ENCODE measurements around the gene TOX4.
A peak's percentile ranks its signal among the peaks of the same experiment; 100 is the strongest.

Gene TOX4

DNA sequence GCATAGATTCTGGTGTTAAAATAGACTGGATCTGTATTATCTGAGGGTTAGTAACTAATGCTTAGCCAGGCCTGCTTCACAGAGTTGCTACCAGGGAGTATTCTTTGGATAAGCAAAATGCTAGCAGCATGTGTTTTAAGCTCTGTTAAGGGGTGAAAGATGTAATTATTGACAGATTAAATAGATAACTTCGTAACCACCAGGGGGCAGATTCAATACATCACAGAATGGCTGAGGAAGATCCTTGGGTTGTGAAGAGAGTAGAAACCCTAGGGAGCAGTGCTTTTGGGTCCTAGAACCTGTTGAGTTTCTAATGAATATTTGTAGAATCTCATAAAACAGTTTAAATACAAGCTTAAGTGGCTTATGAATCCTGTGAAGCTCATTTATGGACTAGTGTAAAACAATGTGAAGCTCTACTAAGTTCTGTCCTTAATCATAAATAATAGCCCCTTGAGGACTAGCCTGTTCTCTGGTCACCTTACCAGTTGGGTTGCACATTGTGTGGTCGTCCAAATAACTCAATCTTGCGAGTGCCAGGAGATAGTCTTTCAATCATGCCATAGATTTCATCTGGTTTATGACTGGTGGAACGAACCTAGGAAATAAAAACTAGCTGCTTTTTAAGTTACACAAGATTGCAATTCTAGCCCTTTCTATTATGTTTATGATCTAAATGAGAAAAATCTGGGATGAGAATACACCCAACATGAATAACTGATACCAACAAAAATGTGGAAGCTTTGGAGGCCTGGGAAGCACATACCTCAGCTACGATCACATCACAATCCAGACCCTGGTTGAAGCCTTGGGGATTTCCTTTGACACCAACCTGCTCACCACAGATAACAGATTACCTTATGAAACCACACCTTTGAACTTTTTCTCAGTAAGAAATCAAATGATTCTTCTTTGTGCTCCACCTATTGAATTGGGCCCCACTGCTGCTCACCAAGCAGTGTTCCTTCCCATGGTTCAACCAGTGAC is 21.8 kb downstream of the TOX4 start:
- DNase-seq (ENCODE audit: insufficient read length, low spot score) (peak; percentile 12), FAIRE-seq (peak; percentile 53)

DNA sequence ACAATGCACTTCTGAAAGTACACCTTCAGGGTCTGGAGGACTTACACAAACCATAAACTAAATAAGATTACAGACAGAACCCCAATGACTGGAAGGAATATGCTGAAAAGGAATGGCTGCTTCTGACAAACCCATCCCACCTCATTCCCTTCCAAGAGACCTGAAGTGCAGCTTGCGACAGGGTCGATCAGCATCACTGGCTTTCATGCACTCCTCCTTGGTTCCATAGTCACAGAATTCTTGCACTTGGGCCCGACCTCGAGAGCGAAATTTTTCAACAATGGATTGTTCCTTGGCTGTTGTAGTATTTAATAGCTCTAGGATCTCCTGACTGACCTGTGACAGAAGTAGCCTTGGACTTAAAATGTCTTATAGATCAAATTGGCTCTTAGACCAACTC is 24.6 kb downstream of the TOX4 start:
- FAIRE-seq = no peak
- no peak for DNase-seq (ENCODE audit: insufficient read length, low spot score)

DNA sequence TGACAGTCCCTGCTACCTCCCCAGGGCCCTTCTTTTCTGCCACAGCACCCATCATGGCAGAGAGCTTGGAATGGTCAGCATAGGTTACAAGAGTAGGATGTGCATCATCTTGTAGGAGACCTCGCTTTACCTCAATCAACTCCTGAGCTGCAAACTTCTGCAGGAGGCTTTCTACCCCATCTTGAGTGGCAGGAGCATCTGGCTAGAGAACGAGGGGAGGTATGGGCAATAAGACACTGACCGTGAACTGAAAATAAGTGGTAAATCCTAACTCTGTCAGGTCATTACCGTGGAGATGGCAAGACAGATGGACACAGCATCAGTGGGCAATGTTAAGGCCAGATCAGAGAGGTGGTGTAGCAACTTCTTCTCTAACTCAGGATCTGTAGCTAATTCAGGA is 26.4 kb downstream of the TOX4 start:
- FAIRE-seq (no peak), DNase-seq (ENCODE audit: insufficient read length, low spot score) (no peak)

DNA sequence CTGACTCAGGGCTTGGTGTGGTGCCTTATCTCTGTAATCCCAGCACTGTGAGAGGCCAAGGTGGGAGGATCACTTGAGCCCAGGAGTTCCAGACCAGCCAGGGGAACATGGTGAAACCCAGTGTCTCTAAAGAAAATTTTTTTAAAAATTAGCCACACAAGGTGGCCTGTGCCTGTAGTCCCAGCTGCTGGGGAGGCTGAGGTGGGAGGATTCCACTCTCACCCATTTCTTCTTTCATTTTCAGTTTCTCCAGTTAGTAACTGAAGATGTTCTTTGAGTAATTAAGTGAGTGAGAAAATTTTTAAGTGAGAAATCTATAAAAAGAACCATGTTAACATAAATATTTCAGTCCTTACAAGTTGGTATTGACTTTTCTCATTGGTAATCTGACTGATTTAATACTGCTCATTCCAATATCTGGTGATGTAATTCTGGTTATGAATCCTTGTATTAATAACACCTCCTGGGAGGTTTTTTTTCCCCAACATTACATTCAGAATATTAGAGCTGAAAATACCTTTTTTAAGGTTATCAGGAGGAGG is 28.1 kb downstream of the TOX4 start:
- FAIRE-seq (peak; percentile 40), DNase-seq (ENCODE audit: insufficient read length, low spot score) (no peak)

DNA sequence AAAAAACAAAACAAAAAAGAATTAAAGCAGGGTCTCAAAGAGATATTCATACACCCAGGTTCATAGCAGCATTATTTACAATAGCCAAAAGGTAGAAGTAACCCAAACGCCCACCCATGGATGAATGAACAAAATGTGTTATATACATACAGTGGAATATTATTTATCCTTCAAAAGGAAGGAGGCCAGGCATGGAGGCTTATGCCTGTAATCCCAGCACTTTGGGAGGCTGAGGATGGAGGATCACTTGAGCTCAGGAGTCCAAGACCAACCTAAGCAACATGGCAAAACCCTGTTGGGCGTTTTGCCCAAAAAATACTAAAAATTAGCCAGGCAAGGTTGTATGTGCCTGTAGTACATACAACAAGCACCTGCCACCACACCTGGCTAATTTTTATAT is 29.6 kb downstream of the TOX4 start:
- FAIRE-seq (no peak), DNase-seq (ENCODE audit: insufficient read length, low spot score) (no peak)

DNA sequence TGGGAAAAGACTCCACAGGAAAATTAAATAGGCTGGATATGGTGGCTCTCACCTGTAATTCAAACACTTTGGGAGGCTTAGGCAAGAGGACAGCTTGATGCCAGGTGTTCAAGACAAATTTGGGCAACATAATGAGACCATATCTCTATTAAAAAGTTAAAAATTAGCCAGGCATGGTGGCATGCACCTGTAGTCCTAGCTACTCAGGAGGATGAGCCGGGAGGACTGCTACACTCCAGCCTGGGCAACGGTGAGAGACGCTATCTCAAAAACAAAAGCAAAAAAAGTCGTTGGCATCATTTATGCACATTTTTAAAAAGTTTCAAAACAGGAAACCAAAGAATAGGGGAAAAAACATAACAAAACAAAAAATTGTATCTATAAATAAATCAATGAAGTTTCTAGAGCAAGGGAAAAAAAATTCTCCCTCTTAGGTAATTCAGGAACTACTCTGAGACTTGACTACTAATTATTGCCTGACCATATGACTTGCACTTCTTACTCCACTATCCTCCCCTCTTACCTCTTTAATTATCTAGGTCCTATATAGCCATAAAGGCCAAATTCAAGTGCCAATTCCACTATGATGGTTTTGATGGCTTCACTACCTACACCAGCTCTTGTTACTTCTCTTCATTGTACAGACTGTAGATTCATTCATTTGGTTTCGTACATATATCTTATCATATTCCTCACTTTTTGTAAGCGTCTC is 32.6 kb downstream of the TOX4 start:
- FAIRE-seq (peak; percentile 26), DNase-seq (ENCODE audit: insufficient read length, low spot score) (no peak)

DNA sequence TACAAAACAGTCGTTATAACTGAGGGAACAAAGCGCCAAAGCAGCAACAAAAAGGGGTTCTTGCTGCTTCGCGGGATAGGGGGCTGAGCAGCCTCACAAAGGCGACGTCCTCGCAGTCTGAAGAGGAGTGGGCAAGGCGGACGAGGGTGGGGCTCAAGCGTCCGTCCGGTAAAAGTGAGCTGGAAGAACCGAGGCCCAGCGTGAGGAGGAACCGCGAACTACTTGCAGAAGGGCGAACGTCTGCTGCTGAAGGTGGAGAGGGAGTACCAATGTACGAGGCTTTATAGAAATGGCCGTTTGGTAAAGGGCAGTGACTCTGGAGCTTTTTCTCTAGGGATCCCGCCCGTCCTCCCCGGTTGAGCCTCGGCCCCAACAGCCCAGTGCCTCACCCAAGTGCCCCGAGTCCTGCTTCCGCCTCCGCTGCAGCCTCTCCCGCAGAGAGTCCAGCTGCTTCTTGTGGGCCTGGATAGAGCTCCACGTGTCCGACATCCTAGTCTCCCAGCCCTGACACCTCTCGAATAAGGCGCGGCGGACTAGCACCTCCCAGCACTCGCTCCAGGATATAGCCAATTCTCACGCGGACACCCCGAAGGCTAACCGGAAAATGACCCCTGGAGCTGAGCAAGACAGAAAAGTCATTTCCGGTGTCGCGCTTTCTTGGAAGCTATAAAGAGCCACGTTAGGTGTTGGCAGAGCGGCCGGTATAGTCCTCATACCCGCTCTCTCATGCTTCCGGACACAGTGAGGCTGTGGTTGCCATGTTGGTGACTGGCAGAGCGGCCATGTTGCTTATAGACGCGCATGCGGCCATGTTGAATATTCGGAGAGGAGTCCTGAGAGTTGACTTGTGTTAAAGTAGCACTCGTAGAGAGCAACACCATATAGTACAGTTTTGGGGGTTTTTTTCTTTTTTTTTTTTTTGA is 34.0 kb downstream of the TOX4 start, which contains the start of gene METTL3:
TSS of gene METTL3 (minus strand) at position 606 of the 923 bp plus-strand sequence. CDS start at position 489, 117 bp downstream.
- FAIRE-seq (peak; percentile 95), DNase-seq (ENCODE audit: insufficient read length, low spot score) (peak; percentile 65)

DNA sequence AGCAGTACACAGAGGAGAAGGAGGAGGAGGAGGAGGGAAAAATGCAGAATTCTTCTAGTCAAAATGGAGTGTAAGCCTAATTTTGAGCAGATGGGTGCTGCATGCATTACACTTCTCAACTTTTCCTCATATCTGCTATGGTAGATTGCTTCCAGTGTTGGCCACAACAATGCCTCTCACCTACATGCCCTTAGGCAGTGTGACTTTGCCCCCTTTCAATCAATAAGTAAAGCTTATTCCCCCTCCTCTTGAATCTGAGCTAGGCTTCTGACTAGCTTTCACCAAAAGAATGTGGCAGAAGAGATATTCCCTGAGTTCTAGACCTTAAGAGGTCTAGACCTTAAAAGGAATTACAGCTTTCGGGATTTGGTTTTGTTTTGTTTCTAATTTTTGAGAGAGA is 37.3 kb downstream of the TOX4 start:
- no peak for DNase-seq (ENCODE audit: insufficient read length, low spot score)
- FAIRE-seq = no peak

DNA sequence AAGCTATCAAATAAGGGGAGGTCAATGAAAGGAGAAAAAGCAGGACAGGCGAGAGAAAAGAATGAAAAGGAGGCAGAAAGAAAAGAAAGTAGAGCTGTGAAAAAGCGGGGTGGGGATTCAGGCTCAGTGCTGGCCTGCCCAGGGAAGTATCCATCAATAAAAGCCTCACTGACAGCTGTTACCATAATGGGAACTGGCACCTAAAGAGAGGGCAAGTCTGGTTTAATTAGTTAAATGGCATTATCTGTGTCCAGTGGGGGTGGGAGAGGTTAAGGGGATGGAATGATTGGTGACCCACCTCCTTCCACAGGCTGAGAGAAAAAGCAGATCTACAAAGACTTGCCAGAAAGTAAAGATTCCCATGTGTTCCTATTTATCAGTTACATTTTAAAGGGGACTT is 41.7 kb downstream of the TOX4 start:
- FAIRE-seq (no peak), DNase-seq (ENCODE audit: insufficient read length, low spot score) (no peak)

DNA sequence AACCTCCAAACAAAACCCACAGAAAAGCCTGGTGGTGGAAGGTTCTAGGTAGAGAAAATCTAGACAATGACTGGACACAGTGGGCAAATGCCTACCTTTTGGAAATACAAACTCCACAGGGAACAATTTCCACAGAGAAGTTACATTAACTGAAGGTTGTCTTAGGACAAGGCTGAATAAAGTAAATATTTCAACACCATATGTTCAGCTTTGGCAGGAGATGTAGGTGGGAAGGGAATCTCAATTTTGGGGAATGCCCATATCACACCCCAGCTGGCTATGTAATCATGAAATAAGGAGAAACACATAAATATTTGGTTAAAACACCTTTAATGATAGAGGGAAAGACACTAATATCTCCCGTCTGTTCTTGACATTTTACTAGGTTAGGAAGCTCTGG is 43.8 kb downstream of the TOX4 start:
- no peak for FAIRE-seq
- no peak for DNase-seq (ENCODE audit: insufficient read length, low spot score)

DNA sequence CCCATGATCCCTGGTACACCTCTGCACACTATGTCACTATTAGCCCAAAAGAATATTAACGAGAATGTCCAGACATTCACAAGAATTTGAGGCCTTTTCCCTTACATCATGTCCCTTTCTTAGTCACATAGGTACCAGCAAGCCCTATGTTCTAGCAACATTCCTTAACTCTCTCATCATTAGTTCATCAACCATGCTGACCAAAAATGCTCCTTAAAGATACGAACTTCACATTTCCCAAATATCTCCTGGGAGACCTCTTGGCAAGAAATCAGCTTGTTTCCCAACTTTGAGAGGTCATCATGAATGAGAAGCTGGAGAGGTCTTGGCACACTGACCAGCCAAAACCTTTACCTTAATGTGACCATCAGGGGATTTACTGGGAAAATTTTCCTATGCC is 44.5 kb downstream of the TOX4 start:
- DNase-seq (ENCODE audit: insufficient read length, low spot score) = no peak
- no peak for FAIRE-seq

DNA sequence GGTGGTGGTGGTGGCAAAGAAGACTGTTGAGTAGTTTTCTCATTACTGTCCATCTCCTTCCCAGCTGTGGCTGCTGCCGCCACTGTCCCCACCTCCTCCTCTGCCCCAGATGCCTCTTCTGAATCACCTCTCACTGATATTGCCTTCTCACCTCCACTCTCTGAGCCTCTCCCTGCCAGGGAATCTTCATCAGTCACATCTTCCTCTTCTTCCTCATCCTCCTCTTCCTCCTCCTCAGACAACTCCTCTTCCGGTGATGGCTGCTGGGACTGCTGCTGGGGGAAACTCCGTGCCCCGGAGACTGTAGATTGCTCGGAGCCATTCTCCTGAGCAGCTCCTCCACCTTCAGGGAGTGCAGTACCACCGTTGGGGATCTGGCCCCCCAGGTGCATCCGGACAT is 46.2 kb downstream of the TOX4 start:
- DNase-seq (ENCODE audit: insufficient read length, low spot score) (no peak), FAIRE-seq (no peak)

DNA sequence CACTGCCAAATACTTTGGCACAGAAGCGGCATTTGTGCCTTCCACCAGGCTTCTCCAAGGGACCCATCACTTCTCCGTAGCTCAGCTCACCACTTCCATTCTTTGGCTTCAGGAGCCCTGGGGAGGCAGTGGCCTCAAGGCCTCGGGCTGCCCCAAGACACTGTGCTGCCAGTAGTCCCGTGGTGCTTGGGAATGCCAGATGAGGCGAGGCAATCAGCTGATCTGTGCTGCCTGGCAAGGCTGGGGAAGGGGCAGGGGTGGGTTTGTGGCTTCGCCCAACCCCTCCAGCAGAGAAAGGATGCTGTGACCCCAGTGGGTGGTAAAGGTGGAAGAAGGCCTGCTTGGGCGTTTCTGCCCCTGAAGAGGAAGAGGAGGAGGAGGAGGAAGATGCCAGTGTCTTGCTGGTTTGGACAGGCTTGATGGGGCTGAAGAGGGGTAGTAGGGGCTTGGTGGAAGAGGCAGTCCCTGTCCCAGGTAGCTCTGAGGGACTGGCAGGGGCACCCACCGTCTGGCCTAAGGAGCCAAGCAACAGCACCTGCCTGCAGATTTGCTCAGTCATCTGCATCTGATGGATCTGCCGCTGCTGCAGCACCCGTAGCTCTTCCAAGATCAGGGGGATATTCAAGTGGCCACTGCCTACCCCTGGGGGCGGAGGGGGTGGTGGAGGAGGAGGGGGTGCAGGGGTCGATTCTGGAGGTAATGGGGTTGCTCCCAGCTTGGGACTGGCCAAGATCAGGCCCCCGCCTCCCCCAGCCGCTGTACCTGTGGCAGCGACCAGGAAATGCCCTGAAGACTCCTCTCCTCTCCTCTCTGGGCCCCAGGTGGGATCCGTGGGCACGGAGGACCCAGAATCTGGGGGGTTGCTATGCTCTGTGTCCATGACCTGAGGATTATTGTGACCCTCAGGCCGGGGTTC is 47.8 kb downstream of the TOX4 start:
- DNase-seq (ENCODE audit: insufficient read length, low spot score) = no peak
- no peak for FAIRE-seq

DNA sequence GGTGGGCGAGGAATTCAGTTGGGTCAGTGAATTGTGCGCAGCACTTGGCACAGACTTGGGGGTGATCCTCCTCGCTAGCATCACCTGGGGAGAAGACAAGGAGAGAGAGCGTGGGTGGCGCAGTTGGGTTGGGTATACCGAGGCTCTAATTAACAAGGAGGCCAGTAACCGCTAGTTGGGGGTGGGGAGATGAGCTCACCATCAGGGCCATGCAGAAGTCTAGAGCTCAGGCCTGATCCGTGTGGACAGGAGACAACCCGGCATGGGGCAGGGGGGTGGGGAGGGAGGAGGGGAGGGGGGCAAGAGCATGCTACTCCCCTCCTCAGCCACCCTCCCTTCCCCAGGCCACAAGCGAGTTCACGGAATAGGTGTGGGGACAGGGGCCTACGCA is 48.6 kb downstream of the TOX4 start:
- FAIRE-seq = no peak
- no peak for DNase-seq (ENCODE audit: insufficient read length, low spot score)

DNA sequence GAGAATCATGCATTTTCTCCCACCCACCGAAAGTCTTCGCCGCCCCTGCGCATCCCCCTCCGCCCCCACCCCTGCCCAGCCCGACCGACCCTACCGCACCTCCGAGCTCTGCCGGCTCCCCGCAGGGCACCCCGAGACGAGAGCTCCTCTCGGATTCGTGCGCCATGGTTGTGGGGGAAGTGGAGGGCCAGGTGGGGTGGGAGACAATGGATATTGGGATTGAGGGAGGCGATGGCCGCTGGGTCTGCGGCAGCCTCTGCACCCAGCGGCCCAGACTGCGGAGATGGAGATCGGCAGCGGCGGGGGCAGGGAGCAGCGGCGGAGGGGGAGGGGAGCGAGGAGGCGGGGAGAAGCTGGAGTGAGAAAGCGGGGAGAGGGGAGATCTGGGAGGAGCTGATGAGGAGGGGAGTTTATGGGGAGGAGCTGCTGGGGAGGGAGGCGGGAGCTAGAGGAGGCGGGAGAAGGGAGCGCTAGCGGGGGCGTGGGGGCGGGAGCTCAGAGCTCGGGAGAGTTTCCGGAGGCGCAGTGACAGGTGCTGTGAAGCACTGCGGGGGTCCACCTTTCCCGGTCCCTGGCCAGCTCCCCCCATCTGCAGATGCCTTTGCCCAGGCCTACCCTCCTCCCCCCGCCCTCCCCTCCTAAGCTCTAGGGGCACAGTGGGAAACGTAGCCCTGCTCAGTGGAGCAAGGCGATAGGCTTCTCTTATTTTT is 49.1 kb downstream of the TOX4 start, which contains the start of gene SALL2:
TSS of gene SALL2 (minus strand) at position 385 of the 710 bp plus-strand sequence. CDS start at position 166, 219 bp downstream.
- peak; percentile 77 for FAIRE-seq
- DNase-seq (ENCODE audit: insufficient read length, low spot score) = no peak

DNA sequence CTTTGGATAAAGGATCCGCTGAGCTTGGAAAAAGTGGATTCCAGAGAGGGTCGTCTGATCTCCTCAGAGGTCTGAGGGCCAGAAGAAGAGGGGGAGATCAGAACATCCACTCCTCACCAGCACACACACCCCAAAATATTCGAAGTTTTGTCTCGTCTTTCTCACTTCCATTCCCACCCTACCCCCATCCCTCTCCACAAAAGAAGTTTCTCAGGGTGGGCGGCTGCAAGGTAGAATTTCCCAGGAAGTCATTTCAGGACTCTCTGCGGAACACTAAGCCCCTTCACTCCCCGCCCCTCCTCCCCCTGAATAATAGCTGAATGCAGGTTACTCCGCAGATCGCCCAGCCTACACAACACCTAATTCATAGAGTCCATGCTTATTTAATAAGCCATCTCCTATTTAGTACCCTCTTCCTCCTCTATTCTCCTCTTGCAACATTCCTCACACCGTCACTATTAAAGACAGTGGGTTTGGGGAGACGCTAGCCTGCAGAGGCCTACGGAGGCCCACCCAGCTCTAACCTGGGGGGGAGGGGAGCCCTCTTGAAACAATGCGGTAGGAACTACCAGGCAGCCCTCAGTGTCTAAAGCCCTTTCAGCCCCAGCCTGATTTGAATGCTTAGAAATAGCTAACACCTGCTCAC is 49.8 kb downstream of the TOX4 start:
- DNase-seq (ENCODE audit: insufficient read length, low spot score) (no peak), FAIRE-seq (no peak)

DNA sequence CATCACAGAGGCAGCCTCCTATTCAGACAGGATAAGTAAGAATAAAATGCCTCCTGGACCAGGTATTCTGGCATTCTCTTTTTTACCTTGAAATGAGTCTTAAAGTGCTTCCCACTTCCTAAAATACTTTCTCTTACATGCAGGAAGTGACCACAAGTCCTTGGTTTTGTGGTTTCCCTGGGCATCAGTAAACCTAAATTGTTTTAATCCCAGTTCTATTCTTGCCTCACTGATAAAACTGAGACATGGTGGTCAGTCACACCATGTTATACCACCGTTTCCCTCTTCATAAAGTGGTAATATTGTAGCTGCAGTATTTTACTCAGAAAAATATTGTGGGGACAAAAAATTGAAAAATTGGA is 50.3 kb downstream of the TOX4 start:
- no peak for FAIRE-seq
- no peak for DNase-seq (ENCODE audit: insufficient read length, low spot score)
